WTC11 (cell line): ENCODE results near the gene CPNE2.

ENCODE experiments used
- IRF2 ChIP-seq: sonication (generic); formaldehyde crosslinking; IDR thresholded peaks from 2 replicates; pipeline ENCODE4 v1.8.0; 2022; ENCODE audit warnings: low read depth, missing genetic modification reagents, borderline replicate concordance
- NFYB ChIP-seq: sonication (generic); formaldehyde crosslinking; conservative IDR thresholded peaks from 2 replicates; pipeline ENCODE4 v1.8.0; 2022; ENCODE audit warnings: low read depth, missing genetic modification reagents
- NR2C2 ChIP-seq: sonication (generic); formaldehyde crosslinking; IDR thresholded peaks from 2 replicates; pipeline ENCODE4 v1.8.0; 2022; ENCODE audit warnings: mild to moderate bottlenecking, missing genetic modification reagents
- TF ChIP-seq, protein P1 (sequence below): fragments of 200-600 bp; IDR thresholded peaks from 2 replicates; pipeline ENCODE4 v1.8.0; 2022; ENCODE audit warnings: antibody characterized with exemption
- TF ChIP-seq, protein P2 (sequence below): sonication (generic); formaldehyde crosslinking; IDR thresholded peaks from 2 replicates; pipeline ENCODE4 v1.8.1; 2022; ENCODE audit warnings: missing genetic modification reagents, borderline replicate concordance
- TF ChIP-seq, protein P3 (sequence below): sonication (generic); formaldehyde crosslinking; IDR thresholded peaks from 2 replicates; pipeline ENCODE4 v1.8.0; 2022; ENCODE audit warnings: mild to moderate bottlenecking, missing genetic modification reagents
- TF ChIP-seq, protein P4 (sequence below): sonication (generic); formaldehyde crosslinking; conservative IDR thresholded peaks from 2 replicates; pipeline ENCODE4 v1.8.1; 2022; ENCODE audit warnings: mild to moderate bottlenecking, missing genetic modification reagents

DNA sequence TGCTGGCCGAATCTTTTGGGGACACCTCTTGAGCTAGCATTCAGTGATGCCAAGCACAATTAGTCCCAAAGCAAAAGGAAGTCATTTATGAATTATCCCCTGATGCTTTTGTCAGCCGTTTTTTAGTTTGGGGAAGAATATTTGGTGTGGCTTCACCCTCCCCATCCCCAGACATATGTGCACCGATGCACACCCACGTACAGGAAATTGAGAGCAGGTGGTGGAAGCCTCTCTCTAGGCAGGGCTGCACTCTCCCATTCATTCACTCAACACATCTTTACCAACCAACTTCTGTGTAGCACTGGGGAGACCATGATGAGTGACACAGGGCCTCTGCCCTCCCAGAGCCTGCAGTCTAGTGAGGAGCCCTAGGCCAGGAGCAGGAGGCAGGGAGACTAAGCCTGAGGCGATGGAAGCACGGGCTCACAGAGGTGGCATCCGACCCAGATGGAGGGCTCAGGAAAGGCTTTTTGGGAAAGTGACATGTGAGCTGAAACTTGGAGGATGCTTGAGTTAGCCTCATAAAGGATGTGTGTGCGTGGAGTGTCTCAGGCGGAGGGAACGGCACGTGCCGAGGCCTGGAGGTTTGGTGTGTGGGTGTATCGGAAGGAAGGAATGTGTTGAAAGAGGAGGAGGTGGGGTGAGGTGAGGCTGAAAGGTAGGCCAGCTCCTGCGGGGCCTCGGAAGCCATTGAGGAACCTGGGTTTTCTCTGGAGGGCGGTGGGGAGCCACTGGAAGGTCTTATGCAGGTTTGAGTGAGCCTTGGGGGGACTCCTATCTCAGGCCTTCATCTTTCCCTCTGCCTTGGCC, 49.6 kb downstream of the CPNE2 start:
- TF ChIP-seq, protein P1, sequence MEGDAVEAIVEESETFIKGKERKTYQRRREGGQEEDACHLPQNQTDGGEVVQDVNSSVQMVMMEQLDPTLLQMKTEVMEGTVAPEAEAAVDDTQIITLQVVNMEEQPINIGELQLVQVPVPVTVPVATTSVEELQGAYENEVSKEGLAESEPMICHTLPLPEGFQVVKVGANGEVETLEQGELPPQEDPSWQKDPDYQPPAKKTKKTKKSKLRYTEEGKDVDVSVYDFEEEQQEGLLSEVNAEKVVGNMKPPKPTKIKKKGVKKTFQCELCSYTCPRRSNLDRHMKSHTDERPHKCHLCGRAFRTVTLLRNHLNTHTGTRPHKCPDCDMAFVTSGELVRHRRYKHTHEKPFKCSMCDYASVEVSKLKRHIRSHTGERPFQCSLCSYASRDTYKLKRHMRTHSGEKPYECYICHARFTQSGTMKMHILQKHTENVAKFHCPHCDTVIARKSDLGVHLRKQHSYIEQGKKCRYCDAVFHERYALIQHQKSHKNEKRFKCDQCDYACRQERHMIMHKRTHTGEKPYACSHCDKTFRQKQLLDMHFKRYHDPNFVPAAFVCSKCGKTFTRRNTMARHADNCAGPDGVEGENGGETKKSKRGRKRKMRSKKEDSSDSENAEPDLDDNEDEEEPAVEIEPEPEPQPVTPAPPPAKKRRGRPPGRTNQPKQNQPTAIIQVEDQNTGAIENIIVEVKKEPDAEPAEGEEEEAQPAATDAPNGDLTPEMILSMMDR = no peak
- TF ChIP-seq, protein P2, sequence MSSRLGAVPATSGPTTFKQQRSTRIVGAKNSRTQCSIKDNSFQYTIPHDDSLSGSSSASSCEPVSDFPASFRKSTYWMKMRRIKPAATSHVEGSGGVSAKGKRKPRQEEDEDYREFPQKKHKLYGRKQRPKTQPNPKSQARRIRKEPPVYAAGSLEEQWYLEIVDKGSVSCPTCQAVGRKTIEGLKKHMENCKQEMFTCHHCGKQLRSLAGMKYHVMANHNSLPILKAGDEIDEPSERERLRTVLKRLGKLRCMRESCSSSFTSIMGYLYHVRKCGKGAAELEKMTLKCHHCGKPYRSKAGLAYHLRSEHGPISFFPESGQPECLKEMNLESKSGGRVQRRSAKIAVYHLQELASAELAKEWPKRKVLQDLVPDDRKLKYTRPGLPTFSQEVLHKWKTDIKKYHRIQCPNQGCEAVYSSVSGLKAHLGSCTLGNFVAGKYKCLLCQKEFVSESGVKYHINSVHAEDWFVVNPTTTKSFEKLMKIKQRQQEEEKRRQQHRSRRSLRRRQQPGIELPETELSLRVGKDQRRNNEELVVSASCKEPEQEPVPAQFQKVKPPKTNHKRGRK (CRISPR knock-in tag) = no peak
- TF ChIP-seq, protein P3, sequence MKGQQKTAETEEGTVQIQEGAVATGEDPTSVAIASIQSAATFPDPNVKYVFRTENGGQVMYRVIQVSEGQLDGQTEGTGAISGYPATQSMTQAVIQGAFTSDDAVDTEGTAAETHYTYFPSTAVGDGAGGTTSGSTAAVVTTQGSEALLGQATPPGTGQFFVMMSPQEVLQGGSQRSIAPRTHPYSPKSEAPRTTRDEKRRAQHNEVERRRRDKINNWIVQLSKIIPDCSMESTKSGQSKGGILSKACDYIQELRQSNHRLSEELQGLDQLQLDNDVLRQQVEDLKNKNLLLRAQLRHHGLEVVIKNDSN (CRISPR knock-in tag) = no peak
- TF ChIP-seq, protein P4, sequence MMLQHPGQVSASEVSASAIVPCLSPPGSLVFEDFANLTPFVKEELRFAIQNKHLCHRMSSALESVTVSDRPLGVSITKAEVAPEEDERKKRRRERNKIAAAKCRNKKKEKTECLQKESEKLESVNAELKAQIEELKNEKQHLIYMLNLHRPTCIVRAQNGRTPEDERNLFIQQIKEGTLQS (CRISPR knock-in tag) = no peak
- TF ChIP-seq NR2C2 = no peak
- no peak for TF ChIP-seq IRF2 (CRISPR knock-in tag)
- no peak for TF ChIP-seq NFYB (CRISPR knock-in tag)
